Esophagus muscularis mucosa (tissue), 4 donors: Measurements from ENCODE around the gene SLC16A12. TPM values are rescaled to one million over a fixed set of nuclear protein-coding genes. Genes with fewer than 3 reads are reported as not detected.

ENCODE experiments used
- DNase-seq: peaks from one replicate; pipeline ENCODE4 v3.0.0-alpha.2; 2017; ENCODE audit errors: extremely low spot score
- H3K27ac ChIP-seq, 4 donors: fragments of 200-600 bp; sonication (generic); replicated peaks in 1 of 4; 1 replicate in 3 of 4; 2 replicates in 1 of 4; pipeline ENCODE4 v1.5.1; 2016 to 2019; ENCODE audit warnings: mild to moderate bottlenecking in 1 of 4
- H3K27me3 ChIP-seq, 4 donors: fragments of 200-600 bp; sonication (generic); one replicate each; pipeline versions ENCODE4 v1.5.1 to v1.6.0; 2016 to 2019
- H3K36me3 ChIP-seq, 4 donors: fragments of 200-600 bp; sonication (generic); one replicate each; pipeline ENCODE4 v1.5.1; 2016 to 2019
- H3K4me1 ChIP-seq, 4 donors: fragments of 200-600 bp; sonication (generic); one replicate each; pipeline ENCODE4 v1.5.1; 2016 to 2019
- H3K4me3 ChIP-seq, 4 donors: fragments of 200-600 bp; sonication (generic); 1 replicate in 2 of 4; 2 replicates in 2 of 4; pipeline ENCODE4 v1.5.1; 2016 to 2019; ENCODE audit warnings: mild to moderate bottlenecking in 4 of 4, moderate library complexity in 1 of 4
- H3K9me3 ChIP-seq, 4 donors: fragments of 200-600 bp; sonication (generic); 1 replicate in 3 of 4; 2 replicates in 1 of 4; pipeline ENCODE4 v1.5.1; 2016 to 2019
- EP300 ChIP-seq: sonication (generic); formaldehyde crosslinking; IDR thresholded peaks from one replicate; pipeline ENCODE4 v1.6.1; 2017; ENCODE audit warnings: antibody characterized with exemption
- POLR2A ChIP-seq: fragments of 450-650 bp; IDR thresholded peaks from one replicate; pipeline ENCODE4 v1.6.1; 2017; ENCODE audit warnings: antibody characterized with exemption, moderate library complexity, mild to moderate bottlenecking, low read depth
- POLR2AphosphoS5 ChIP-seq, 2 donors: sonication (generic); formaldehyde crosslinking; IDR thresholded peaks; one replicate each; pipeline ENCODE4 v1.6.1; 2017; ENCODE audit warnings: antibody characterized with exemption in 2 of 2
- WGBS: methylation state at CpG from one replicate; pipeline ENCODE4 v1.1.5; 2018; 5-methylcytosine and 5-hydroxymethylcytosine counted together
- intact Hi-C: fragments of 100-400 bp; cut with DNase I; formaldehyde crosslinking; loops from one replicate; pipeline ENCODE4 v1.15.1; 2023
- total RNA-seq, 4 donors: library from RNA; depleted of rRNA; stranded (reverse); fragments of >200 nt; gene quantifications; one replicate each; pipeline versions ENCODE4 v1.1.0 to v1.2.1, GENCODE V29; 2016
- TF ChIP-seq, protein P1 (sequence below), 3 experiments: fragments of 200-600 bp in 2 of 3; fragments of 450-650 bp in 1 of 3; sonication (generic) in 2 of 3; IDR thresholded peaks; one replicate each; pipeline ENCODE4 v1.5.1; 2017 to 2019; ENCODE audit warnings: antibody characterized with exemption in 3 of 3, mild to moderate bottlenecking in 2 of 3, moderate library complexity in 1 of 3

The SLC16A12 gene
- total RNA-seq, 4 donors from 2014 or later: 0.83 to 2.2 (median 1.9) TPM

GRCh38 chr10:89490596-89491335 is 44.6 kb downstream of the SLC16A12 start:
- no peaks in the 10 kb centered on the region for H3K36me3 ChIP-seq
- no peaks in the 10 kb centered on the region for H3K27me3 ChIP-seq
- 94% methylated on average over 4 of the region's 4 CpGs for WGBS
- no peaks in the 10 kb centered on the region for H3K4me1 ChIP-seq
- H3K4me3 ChIP-seq: no peak overlapping the region
- TF ChIP-seq EP300: no peak
- TF ChIP-seq POLR2AphosphoS5 (IDR thresholded peaks at IDR 0.05): no peak
- TF ChIP-seq, protein P1, sequence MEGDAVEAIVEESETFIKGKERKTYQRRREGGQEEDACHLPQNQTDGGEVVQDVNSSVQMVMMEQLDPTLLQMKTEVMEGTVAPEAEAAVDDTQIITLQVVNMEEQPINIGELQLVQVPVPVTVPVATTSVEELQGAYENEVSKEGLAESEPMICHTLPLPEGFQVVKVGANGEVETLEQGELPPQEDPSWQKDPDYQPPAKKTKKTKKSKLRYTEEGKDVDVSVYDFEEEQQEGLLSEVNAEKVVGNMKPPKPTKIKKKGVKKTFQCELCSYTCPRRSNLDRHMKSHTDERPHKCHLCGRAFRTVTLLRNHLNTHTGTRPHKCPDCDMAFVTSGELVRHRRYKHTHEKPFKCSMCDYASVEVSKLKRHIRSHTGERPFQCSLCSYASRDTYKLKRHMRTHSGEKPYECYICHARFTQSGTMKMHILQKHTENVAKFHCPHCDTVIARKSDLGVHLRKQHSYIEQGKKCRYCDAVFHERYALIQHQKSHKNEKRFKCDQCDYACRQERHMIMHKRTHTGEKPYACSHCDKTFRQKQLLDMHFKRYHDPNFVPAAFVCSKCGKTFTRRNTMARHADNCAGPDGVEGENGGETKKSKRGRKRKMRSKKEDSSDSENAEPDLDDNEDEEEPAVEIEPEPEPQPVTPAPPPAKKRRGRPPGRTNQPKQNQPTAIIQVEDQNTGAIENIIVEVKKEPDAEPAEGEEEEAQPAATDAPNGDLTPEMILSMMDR (IDR thresholded peaks at IDR 0.05): no peak
- no peak for TF ChIP-seq POLR2A
- H3K9me3 ChIP-seq: no peaks in the 10 kb centered on the region
- intact Hi-C loops: no loop called here
- H3K27ac ChIP-seq: no peak overlapping the region
- DNase-seq: no peak

- peak overlapping the region; percentile 84 to 90 (median 85) for H3K27ac ChIP-seq
Measured at GRCh38 chr10:89482256-89482655, 53.1 kb downstream of the SLC16A12 start.

GRCh38 chr10:89481662-89482061 is 53.7 kb downstream of the SLC16A12 start:
- DNase-seq: no peak
- H3K27me3 ChIP-seq: no peaks in the 10 kb centered on the region
- peak; percentile 81 for TF ChIP-seq EP300
- TF ChIP-seq, protein P1 (IDR thresholded peaks at IDR 0.05): no peak
- peak in 1 of 2 donors; percentile 89 for TF ChIP-seq POLR2AphosphoS5 (IDR thresholded peaks at IDR 0.05)
- no peaks in the 10 kb centered on the region for H3K9me3 ChIP-seq
- H3K27ac ChIP-seq: peak overlapping the region; percentile 84 to 90 (median 85)
- intact Hi-C loops: no loop called here
- H3K36me3 ChIP-seq: no peaks in the 10 kb centered on the region
- no peak overlapping the region for H3K4me3 ChIP-seq
- peaks cover 56 to 62% (median 57%) of the 10 kb centered on the region in 4 donors for H3K4me1 ChIP-seq
- WGBS: 43% methylated on average over 3 of the region's 3 CpGs

More at GRCh38 chr10:89482256-89482655, 53.1 kb downstream of the SLC16A12 start:
- TF ChIP-seq POLR2A (no peak), EP300 (no peak), POLR2AphosphoS5 (IDR thresholded peaks at IDR 0.05) (no peak)
- TF ChIP-seq, protein P1 (IDR thresholded peaks at IDR 0.05): no peak
- intact Hi-C loops: no loop called here
- Histone ChIP-seq H3K27me3 (no peaks in the 10 kb centered on the region), H3K4me3 (no peak overlapping the region), H3K9me3 (no peaks in the 10 kb centered on the region), H3K36me3 (no peaks in the 10 kb centered on the region), H3K4me1 (peaks cover 50 to 56% (median 51%) of the 10 kb centered on the region in 4 donors)
- 94% methylated on average over 3 of the region's 3 CpGs for WGBS
- no peak for DNase-seq

DNA sequence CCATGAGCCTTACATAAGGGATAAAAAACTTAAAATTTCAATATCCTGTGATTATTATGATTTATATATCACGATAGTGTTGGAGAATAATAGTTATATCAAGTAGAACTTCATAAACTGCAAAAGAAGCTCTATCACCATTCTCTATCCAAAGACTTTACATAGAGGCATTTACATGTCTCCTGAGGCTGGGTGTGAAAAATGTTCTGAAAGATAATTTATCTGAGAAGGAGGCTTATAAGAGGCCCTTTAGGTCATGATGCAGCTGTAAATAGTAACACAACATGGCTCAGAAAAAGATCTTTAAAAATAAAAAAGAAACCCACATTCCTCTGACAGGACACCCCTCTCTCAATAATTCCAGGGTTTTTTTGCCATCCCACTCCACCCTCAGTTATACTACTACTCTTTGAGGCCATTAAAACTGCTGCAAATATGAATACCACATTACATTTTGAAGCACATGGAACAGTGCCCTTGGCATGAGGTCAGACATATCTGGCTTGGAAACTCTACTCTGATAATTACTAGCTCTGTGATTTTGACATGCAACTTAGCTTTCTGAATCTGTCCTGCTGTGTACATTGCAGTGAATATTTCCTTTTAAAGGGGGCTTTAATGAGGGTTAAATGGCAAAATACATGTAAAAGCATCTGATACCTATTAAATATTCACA is 55.5 kb downstream of the SLC16A12 start:
- Histone ChIP-seq H3K4me3 (no peak overlapping the region), H3K27me3 (no peaks in the 10 kb centered on the region), H3K27ac (peak overlapping the region; percentile 84 to 90 (median 85)), H3K36me3 (no peaks in the 10 kb centered on the region), H3K9me3 (no peaks in the 10 kb centered on the region), H3K4me1 (peaks cover 73 to 80% (median 74%) of the 10 kb centered on the region in 4 donors)
- intact Hi-C loops: no loop called here
- DNase-seq: no peak
- TF ChIP-seq, protein P1 (IDR thresholded peaks at IDR 0.05): no peak
- peak in 1 of 2 donors; percentile 23 for TF ChIP-seq POLR2AphosphoS5 (IDR thresholded peaks at IDR 0.05)
- 89% methylated on average over 1 of the region's 1 CpG for WGBS
